ENCODE results near the gene SPOCK1.

DNA sequence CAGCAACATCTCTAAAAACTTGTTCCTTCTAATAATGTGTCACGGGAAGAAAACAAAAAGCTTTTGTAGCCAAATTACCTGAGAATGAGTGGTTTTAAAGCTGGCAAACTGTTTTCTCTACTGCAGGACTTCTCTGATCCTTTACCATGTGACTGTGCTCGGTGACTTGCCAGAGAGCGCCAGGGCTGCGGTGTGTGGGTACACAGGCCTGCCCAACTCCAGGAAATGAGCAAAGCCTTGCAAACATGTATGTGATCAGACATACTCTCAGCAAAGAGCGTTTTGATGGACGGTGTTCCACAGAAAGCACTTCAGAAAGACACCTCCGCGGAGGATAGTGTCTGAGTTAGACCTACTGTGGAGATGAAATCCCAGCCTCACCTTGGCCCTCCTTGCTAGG is 157.3 kb downstream of the SPOCK1 start:
- TF ChIP-seq, protein P1, sequence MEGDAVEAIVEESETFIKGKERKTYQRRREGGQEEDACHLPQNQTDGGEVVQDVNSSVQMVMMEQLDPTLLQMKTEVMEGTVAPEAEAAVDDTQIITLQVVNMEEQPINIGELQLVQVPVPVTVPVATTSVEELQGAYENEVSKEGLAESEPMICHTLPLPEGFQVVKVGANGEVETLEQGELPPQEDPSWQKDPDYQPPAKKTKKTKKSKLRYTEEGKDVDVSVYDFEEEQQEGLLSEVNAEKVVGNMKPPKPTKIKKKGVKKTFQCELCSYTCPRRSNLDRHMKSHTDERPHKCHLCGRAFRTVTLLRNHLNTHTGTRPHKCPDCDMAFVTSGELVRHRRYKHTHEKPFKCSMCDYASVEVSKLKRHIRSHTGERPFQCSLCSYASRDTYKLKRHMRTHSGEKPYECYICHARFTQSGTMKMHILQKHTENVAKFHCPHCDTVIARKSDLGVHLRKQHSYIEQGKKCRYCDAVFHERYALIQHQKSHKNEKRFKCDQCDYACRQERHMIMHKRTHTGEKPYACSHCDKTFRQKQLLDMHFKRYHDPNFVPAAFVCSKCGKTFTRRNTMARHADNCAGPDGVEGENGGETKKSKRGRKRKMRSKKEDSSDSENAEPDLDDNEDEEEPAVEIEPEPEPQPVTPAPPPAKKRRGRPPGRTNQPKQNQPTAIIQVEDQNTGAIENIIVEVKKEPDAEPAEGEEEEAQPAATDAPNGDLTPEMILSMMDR (IDR thresholded peaks at IDR 0.05; ENCODE audit: borderline replicate concordance, extremely low read depth, low read length, poor library complexity, severe bottlenecking) = no peak
- no peak for TF ChIP-seq EZH2 (IDR thresholded peaks at IDR 0.05; ENCODE audit: borderline replicate concordance, low read depth, low read length, severe bottlenecking)
